ENCODE data around the gene HDAC9. TPM values are rescaled to one million over a fixed set of nuclear protein-coding genes. Genes with fewer than 3 reads are reported as not detected.

The HDAC9 gene
- total and polyA plus RNA-seq, 2 donors, result 3.3 to 61.6 TPM

- no peaks in the 10 kb centered on the region for H3K36me3 ChIP-seq (ENCODE audit: insufficient read depth)
- 86% methylated on average over 5 of the region's 5 CpGs for WGBS
- no peak overlapping the region for H3K4me3 ChIP-seq (ENCODE audit: low read depth, low read length)
- H3K27ac ChIP-seq (ENCODE audit: low read depth), result no peak overlapping the region
- no peak for DNase-seq (ENCODE audit: extremely low spot score)
- no peaks in the 10 kb centered on the region for H3K4me1 ChIP-seq (ENCODE audit: insufficient read depth)
Measured at GRCh38 chr7:18786196-18786727, 290.7 kb downstream of the HDAC9 start.

- 94% methylated on average over 2 of the region's 2 CpGs for WGBS
- Histone ChIP-seq H3K4me3 (ENCODE audit: low read depth, low read length) (no peak overlapping the region), H3K4me1 (ENCODE audit: insufficient read depth) (no peaks in the 10 kb centered on the region), H3K27ac (ENCODE audit: low read depth) (no peak overlapping the region), H3K36me3 (ENCODE audit: insufficient read depth) (no peaks in the 10 kb centered on the region)
- DNase-seq (ENCODE audit: extremely low spot score), result no peak
Measured at GRCh38 chr7:18786796-18787195, 291.2 kb downstream of the HDAC9 start.

- no peak overlapping the region for H3K4me3 ChIP-seq (ENCODE audit: low read depth, low read length)
- WGBS, result 41% methylated on average over 2 of the region's 2 CpGs
Measured at GRCh38 chr7:18788026-18788425, 292.5 kb downstream of the HDAC9 start.

GRCh38 chr7:18792871-18793595 is 297.5 kb downstream of the HDAC9 start:
- WGBS, result 56% methylated on average over 13 of the region's 13 CpGs

More at GRCh38 chr7:18788026-18788425, 292.5 kb downstream of the HDAC9 start:
- no peak for DNase-seq (ENCODE audit: extremely low spot score)
- Histone ChIP-seq H3K36me3 (ENCODE audit: insufficient read depth) (no peaks in the 10 kb centered on the region), H3K27ac (ENCODE audit: low read depth) (no peak overlapping the region), H3K4me1 (ENCODE audit: insufficient read depth) (no peaks in the 10 kb centered on the region)

GRCh38 chr7:18796216-18796615 is 300.7 kb downstream of the HDAC9 start:
- no peak for DNase-seq (ENCODE audit: extremely low spot score)
- Histone ChIP-seq H3K27ac (ENCODE audit: low read depth) (no peak overlapping the region), H3K36me3 (ENCODE audit: insufficient read depth) (no peaks in the 10 kb centered on the region), H3K4me1 (ENCODE audit: insufficient read depth) (no peaks in the 10 kb centered on the region), H3K4me3 (ENCODE audit: low read depth, low read length) (no peak overlapping the region)

More at GRCh38 chr7:18792871-18793595, 297.5 kb downstream of the HDAC9 start:
- DNase-seq (ENCODE audit: extremely low spot score), result no peak
- no peaks in the 10 kb centered on the region for H3K36me3 ChIP-seq (ENCODE audit: insufficient read depth)
- H3K4me1 ChIP-seq (ENCODE audit: insufficient read depth), result no peaks in the 10 kb centered on the region
- H3K4me3 ChIP-seq (ENCODE audit: low read depth, low read length), result no peak overlapping the region
- no peak overlapping the region for H3K27ac ChIP-seq (ENCODE audit: low read depth)

GRCh38 chr7:18798088-18798906 is 302.7 kb downstream of the HDAC9 start:
- no peak overlapping the region for H3K27ac ChIP-seq (ENCODE audit: low read depth)
- H3K4me1 ChIP-seq (ENCODE audit: insufficient read depth), result no peaks in the 10 kb centered on the region
- H3K4me3 ChIP-seq (ENCODE audit: low read depth, low read length), result no peak overlapping the region
- no peak for DNase-seq (ENCODE audit: extremely low spot score)
- 89% methylated on average over 3 of the region's 3 CpGs for WGBS
- no peaks in the 10 kb centered on the region for H3K36me3 ChIP-seq (ENCODE audit: insufficient read depth)

GRCh38 chr7:18799899-18800298 is 304.4 kb downstream of the HDAC9 start:
- H3K27ac ChIP-seq (ENCODE audit: low read depth), result no peak overlapping the region
- no peaks in the 10 kb centered on the region for H3K36me3 ChIP-seq (ENCODE audit: insufficient read depth)
- DNase-seq (ENCODE audit: extremely low spot score), result no peak
- 90% methylated on average over 1 of the region's 1 CpG for WGBS
- H3K4me1 ChIP-seq (ENCODE audit: insufficient read depth), result no peaks in the 10 kb centered on the region
- H3K4me3 ChIP-seq (ENCODE audit: low read depth, low read length), result no peak overlapping the region

- H3K4me1 ChIP-seq (ENCODE audit: insufficient read depth), result no peaks in the 10 kb centered on the region
- no peak overlapping the region for H3K4me3 ChIP-seq (ENCODE audit: low read depth, low read length)
- no peaks in the 10 kb centered on the region for H3K36me3 ChIP-seq (ENCODE audit: insufficient read depth)
- WGBS, result 73% methylated on average over 1 of the region's 1 CpG
- DNase-seq (ENCODE audit: extremely low spot score), result no peak
- H3K27ac ChIP-seq (ENCODE audit: low read depth), result no peak overlapping the region
Measured at GRCh38 chr7:18803923-18804322, 308.4 kb downstream of the HDAC9 start.

- no peak for DNase-seq (ENCODE audit: extremely low spot score)
- WGBS, result 92% methylated on average over 2 of the region's 2 CpGs
Measured at GRCh38 chr7:18806177-18806576, 310.6 kb downstream of the HDAC9 start.

GRCh38 chr7:18808026-18808425 is 312.5 kb downstream of the HDAC9 start:
- WGBS, result 88% methylated on average over 3 of the region's 3 CpGs
- Histone ChIP-seq H3K4me1 (ENCODE audit: insufficient read depth) (no peaks in the 10 kb centered on the region), H3K27ac (ENCODE audit: low read depth) (no peak overlapping the region), H3K4me3 (ENCODE audit: low read depth, low read length) (no peak overlapping the region), H3K36me3 (ENCODE audit: insufficient read depth) (no peaks in the 10 kb centered on the region)
- no peak for DNase-seq (ENCODE audit: extremely low spot score)

More at GRCh38 chr7:18806177-18806576, 310.6 kb downstream of the HDAC9 start:
- Histone ChIP-seq H3K36me3 (ENCODE audit: insufficient read depth) (no peaks in the 10 kb centered on the region), H3K4me1 (ENCODE audit: insufficient read depth) (no peaks in the 10 kb centered on the region), H3K4me3 (ENCODE audit: low read depth, low read length) (no peak overlapping the region), H3K27ac (ENCODE audit: low read depth) (no peak overlapping the region)

GRCh38 chr7:18815261-18815960 is 319.9 kb downstream of the HDAC9 start:
- no peak for DNase-seq (ENCODE audit: extremely low spot score)
- Histone ChIP-seq H3K36me3 (ENCODE audit: insufficient read depth) (no peaks in the 10 kb centered on the region), H3K27ac (ENCODE audit: low read depth) (no peak overlapping the region), H3K4me1 (ENCODE audit: insufficient read depth) (no peaks in the 10 kb centered on the region), H3K4me3 (ENCODE audit: low read depth, low read length) (no peak overlapping the region)
- 62% methylated on average over 3 of the region's 3 CpGs for WGBS

GRCh38 chr7:18820981-18821380 is 325.4 kb downstream of the HDAC9 start:
- 94% methylated on average over 3 of the region's 3 CpGs for WGBS
- H3K4me3 ChIP-seq (ENCODE audit: low read depth, low read length), result no peak overlapping the region
- DNase-seq (ENCODE audit: extremely low spot score), result no peak
- no peaks in the 10 kb centered on the region for H3K4me1 ChIP-seq (ENCODE audit: insufficient read depth)
- H3K27ac ChIP-seq (ENCODE audit: low read depth), result no peak overlapping the region
- no peaks in the 10 kb centered on the region for H3K36me3 ChIP-seq (ENCODE audit: insufficient read depth)

GRCh38 chr7:18821554-18821953 is 326.0 kb downstream of the HDAC9 start:
- H3K36me3 ChIP-seq (ENCODE audit: insufficient read depth), result no peaks in the 10 kb centered on the region
- no peaks in the 10 kb centered on the region for H3K4me1 ChIP-seq (ENCODE audit: insufficient read depth)
- DNase-seq (ENCODE audit: extremely low spot score), result no peak
- no peak overlapping the region for H3K27ac ChIP-seq (ENCODE audit: low read depth)
- no peak overlapping the region for H3K4me3 ChIP-seq (ENCODE audit: low read depth, low read length)
